T-helper 1 cell (primary cell): ENCODE data around the gene PPFIBP2.
"Not testable (repeated sequence)": the region's sequence is repeated elsewhere in the genome, so short reads cannot be mapped to it uniquely, and the experiment has no call there.

Experiments
- DNase-seq, 5 donors: peaks; one replicate each; pipeline ENCODE4 v3.0.0-alpha.2; 2012 to 2020

The PPFIBP2 gene

DNA sequence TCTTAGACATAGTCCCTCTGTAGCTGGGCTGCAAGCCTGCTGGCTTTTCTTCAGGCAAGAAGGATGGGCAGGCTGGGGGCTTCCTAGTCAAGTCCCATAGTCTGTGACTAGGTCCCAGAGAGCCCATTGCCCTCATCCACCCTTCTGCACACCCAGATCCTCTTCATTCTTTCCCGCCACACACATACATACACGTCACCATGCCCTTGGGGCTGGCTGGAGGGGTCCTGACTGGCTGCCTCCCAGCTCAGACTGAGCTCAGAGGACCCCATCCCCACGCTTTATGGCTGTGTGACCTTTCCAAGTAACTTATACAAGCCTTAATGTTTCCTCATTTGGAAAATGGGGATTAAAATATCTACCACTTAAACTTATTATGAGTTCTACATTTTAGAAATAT, 13.5 kb upstream of the PPFIBP2 start:
- DNase-seq: no peak

DNA sequence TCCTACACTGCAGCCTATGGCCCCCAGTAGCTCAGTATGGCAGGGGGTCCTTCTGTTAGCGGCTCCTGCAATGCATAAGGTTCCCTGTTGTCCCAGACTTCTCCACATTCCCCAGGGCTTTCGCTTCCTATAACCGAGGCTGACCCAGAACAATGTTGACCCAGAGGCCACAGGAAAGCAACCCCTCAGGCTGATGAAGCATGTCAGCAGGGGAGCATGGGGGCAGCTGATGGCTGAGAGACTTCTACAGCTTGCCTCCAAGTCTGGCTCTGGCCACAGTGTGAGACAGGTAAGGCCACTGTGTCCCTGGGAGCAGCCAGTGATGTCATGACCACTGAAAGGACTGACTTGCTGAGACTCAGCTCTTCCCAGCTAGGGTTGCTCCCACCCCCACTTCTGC, 12.5 kb upstream of the PPFIBP2 start:
- DNase-seq: no peak

DNA sequence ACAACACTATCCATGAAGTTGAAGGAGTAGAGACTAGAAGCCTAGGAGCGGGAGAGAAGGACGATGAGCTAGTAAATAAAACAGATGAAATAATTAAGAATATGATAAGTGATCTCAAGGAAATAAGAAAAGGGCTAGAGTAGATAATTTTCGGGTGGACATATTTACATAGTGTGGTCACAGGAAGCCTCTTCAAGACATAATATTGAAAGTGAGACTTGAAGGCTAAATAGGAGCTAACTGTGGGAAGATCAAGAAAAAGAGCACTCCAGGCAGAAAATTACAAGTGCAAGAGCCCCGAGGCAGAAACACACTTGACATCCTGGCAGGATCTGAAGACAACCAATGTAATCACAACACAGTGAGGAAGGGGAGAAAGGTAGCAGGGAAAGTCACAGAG, 11.9 kb upstream of the PPFIBP2 start:
- DNase-seq: no peak

DNA sequence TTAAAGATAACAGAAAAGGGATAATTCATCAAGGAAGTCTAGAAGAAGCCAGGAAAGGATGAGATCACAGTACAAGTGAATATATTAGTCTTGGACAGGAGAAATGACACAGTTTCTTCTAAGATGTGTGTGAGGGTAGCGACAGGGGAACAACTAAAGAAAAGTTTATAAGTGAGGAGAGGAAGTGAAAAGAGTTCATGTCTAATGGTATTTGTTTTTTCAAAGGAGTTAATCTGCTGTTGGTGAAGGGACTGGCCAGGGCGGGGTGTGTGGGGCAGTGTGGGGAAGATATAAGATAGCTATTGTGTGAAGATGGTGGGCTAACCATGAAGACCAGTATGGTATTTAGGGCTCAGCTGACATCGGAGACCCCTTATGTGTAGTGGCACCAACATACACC, 7.6 kb upstream of the PPFIBP2 start:
- DNase-seq: no peak

DNA sequence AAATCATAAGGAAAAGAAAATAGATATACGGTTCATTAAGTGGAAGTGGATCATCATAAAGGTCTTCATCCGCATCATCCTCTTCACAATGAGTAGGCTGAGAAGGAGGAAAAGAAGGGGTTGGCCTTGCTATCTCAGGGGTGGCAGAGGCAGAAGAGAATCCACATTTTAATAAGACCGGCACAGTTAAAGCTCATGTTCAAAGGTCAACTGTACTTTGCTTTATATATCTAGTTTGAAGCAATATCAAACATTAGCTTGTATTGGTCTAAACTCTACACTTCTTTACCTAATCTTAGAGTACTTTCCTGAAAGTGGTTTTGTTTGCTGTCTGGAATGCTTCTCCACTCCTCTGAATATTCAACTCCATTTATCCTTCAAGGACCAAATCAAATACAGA, 5.7 kb upstream of the PPFIBP2 start:
- DNase-seq: no peak

DNA sequence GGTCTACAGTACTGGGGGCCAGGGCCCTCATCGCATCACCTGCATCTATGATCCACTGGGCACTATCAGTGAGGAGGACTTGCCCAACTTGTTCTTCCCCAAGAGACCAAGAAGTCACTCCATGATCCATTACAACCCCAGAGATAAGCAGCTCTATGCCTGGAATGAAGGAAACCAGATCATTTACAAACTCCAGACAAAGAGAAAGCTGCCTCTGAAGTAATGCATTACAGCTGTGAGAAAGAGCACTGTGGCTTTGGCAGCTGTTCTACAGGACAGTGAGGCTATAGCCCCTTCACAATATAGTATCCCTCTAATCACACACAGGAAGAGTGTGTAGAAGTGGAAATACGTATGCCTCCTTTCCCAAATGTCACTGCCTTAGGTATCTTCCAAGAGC, 3.8 kb upstream of the PPFIBP2 start:
- DNase-seq: no peak

DNA sequence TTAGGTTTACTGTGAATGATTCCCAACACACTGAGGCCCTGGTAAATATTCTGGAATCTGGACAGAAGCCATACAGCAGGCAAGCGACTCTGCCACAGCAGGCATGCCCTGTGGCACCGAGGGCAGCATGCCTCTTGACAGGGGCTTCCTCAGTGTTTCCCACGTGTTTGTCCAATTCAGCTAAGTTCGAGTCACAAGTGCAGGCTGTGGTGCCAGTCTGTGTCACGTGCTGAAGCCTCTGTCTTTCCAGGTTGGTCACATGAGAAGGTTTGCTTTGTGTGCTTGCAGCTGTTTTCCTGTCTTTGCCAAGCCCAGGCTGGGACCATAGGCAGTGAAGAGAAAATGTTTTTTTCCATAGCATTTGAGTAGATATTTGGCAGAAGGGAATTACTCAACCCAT, 2.4 kb upstream of the PPFIBP2 start:
- no peak for DNase-seq

DNA sequence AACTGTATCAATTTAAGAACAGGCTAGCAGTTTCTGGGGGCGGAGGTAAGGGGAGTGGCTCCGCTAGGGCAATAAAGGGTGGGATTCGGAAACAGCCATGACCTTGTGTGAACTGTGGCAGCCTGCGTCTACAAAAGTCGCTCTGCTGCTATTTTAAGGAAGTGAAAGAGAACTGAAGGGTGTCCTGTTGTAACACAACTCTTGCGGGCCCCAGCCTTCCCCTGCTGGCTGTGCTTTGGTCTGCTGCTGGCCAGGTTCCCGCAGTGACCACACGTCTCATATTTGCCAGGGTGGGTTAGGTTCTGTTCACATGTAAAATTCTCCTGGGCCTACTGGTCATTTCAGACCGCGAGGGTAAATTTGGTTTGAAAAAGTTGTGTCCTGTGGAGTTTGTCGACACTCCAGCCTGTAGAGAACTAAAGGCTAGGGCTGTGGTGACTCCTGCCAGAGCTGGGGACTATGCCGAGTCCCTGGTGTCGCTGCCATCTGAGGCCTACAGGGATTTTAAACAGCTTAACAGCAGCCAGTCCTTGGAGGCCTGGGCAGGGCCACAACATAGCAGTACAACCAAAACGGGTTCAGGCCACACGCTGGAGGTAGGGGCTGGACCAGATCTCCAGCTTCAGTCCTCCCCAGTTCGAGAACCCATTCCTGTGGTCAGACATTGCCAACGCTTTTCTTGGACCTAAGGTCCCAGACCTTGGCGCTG, 1.1 kb upstream of the PPFIBP2 start:
- DNase-seq: peak in 1 of 5 donors; percentile 4

DNA sequence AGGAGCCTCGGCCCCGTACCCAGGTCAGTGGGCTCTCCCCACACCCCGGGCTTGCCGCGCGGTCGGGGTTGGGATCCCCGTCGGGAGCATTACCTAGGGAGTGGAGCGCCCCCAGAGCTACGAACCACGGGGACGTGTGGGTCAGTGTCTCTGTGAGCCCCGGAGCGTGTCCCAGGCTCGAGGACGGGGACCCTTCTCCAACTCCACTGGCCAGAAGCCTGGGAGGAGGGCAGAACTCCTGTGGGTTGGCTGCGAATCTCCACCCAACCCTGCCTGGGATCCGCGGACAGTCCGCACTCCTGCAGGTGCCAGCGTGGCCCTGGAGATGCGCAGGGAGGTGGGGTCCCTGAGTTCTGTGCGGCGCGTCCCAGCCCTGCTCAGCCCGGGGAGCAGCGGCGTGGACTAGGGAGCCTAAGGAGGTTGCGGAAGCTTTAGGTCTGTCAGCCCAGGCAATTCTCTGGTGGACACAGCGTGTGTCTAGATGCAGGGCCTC, 346 bp downstream of the PPFIBP2 start:
- DNase-seq: peak in 1 of 5 donors; percentile 13

DNA sequence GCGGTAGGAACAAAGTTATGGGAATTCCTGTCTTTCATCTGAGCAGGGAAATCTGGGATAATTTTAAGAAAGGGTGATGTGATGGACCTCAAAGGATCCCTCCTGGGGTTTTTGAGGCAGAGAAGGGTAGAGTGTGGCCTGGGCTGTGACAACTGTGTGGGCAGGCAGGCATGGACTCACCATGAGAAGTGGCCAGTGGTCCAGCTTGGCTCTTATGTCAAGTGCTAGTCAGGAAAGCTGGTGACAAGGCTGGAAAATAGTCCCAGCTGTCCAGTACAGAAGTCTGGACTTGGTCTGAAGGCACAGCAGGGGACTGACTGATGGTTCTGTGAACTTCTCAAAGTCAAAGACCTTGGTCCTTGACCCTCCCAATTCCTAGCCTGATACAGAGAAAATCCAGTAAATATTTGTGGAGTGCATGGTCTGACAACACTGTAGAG, 1.7 kb downstream of the PPFIBP2 start:
- DNase-seq: no peak

DNA sequence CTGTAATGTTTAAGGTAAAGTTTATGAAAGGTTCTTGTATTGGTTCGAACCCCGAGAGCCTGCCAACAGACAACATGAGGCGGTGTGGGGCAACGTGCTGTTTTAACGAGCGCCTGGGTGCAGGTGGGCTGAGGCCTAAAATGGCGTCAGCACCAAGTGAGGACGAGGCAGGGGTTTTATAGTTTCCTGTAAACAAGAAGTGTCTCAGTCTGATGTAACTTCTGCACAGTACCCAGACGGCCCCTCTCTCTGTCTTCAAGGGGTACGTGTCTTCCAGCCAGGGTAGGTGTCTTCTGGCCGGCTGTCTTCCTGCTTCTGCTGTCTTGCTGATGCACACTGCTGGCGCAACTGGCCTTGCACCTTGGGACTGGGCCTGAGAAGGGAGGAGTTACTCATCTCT, 2.7 kb downstream of the PPFIBP2 start:
- no peak for DNase-seq

DNA sequence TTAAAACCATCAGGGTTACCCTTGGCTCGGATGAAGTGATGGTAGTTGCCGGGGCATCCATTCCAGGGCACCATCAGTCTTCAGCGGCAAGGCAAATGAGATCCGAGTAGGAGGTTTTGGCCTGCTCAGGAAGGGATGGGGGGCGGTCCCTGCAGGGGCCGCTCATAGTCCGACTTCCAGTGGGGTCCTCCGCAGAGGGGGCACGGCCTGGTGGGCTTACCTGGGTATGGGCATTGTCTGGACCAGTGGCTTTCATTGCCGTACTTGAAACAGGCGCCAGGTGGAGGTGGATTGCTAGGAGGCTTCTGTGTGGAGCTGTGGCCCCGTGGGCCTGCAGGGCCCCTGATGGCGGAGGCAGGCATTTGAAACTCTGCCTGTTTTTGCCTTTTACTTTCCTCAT, 3.9 kb downstream of the PPFIBP2 start:
- DNase-seq: not testable (repeated sequence)

DNA sequence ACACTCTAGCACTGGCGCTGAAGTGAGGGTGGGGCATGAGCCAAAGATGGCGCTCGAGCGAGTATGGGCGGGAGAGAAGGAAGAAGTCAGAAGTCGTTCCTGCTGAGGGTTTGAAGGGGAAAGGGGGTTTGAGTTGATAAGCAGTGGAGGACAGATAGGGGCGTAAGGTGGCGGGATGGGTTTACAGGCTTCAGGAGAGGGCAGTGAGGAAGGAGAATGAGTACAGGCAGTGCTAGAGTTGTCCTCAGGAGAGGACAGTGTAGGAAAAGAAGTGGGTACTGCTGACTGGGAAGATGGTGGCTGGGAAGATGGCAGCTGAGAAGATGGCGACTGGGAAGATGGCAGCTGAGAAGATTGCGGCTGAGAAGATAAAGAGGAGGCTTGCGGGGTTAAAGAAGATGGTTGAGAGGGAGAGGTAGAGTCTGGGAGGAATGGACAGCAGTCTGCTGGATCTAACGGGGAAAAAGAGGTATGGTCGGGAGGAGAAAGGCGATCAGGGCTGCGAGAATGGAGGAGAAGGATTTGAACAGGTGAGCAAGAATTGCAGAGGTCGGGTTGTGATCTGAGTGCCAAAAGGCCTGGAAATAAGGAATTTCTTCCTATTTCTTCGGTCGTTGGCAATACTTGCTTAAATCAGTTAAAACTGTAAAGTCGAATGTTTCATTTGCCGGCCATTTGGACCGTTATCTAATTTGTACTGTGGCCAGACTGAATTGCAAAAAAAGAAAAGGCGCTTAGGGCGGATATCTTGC, 5.2 kb downstream of the PPFIBP2 start:
- DNase-seq: no peak

DNA sequence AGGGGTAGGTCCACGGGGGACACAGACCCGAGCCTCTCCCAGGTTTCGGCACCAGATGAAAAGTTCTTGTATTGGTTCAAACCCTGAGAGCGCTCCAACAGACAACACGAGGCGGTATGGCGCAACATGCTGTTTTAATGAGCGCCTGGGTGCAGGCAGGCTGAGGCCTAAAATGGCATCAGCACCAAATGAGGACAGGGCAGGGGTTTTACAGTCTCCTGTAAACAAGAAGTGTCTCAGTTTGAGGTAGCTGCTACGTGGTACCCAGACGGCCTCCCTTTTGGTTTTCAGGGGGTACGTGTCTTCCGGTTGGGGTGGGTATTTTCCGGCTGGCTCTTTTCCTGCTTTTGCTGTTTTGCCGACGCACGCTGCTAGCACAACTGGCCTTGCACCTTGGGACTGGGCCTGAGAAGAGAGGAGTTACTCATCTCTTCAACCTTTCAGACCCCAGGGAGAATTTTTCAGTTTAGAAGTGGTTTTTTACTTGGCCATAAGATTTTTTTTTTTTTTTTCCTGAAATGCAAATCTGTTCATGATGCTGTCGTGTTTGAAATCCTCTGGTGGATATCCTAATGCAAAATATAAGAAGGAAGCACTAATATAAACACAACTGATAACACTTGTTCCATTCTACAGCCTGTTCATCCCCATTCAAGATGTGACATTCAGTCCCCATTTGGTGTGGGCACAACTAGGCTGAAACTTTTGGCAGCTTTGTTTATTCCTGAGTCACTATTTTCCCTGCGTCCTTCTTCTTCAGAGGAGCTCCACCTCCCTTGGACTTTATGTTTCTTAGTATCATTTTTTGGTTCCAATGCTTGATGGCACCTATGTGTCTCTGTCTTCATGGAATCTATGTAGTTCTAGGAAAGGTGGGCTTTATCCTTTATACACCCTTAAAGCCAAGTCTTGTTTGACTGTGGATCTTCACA, 6.5 kb downstream of the PPFIBP2 start:
- DNase-seq: no peak

DNA sequence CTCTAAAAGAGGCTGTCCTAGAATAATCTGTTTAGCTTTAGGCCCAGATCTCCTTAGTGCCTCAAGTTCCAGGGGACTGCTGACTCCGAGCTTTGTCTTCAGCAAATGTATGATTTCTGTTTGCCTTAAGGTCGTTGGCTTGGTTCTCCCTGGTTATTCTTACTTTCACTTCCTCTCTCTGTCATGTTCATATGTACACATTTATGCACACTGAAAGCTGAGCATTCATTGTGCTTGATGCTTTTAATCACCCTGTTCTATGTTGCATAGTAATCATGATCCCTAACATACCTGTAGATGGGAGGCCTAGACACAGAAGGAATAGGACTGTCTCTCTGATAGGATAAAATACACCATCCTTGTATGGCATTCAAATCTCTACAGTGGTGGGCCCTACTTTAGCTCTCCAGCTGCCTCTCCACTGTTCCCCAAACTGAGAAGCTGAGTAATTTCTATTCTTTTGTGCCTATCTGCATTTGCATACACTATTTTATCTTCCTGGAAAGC, 7.2 kb downstream of the PPFIBP2 start:
- peak in 1 of 5 donors; percentile 10 for DNase-seq

DNA sequence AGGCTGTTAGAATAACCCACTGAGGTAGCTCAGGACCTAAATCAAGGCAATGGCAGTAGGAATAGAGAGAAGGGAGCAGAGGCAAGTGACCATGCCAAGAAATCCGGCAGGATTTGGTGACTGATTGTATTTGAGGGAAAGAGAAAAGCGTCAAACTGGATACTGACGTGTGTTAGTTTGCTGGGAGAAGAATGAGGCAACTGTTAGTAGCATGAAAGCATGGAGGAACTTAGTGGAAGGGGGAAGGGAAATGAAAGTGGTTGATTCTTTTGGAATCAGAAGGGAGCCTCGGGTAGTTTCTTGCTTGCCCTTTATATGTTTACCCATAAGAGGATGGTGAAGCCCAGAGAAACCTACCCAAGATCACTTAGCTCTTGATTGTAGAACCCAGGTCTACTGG, 8.3 kb downstream of the PPFIBP2 start:
- no peak for DNase-seq

DNA sequence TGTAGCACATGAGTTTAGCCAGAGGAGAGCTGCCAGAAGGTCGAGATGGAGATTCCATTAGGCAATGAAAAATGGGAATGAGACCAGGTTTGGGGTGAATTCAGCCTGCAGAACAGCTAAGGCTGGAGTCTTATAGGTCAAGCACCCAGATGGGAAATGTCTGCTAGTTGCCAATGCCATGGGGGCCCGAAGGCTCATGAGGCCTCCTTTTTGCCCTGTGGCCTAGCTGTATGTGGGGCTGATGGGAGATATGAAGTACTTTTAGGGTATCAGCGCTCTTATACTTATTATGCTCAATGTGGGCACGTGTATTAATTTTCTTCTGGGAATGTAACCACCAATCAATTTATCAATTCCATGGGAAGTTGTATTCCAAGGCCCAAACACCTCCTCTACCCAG, 8.7 kb downstream of the PPFIBP2 start:
- DNase-seq: no peak

DNA sequence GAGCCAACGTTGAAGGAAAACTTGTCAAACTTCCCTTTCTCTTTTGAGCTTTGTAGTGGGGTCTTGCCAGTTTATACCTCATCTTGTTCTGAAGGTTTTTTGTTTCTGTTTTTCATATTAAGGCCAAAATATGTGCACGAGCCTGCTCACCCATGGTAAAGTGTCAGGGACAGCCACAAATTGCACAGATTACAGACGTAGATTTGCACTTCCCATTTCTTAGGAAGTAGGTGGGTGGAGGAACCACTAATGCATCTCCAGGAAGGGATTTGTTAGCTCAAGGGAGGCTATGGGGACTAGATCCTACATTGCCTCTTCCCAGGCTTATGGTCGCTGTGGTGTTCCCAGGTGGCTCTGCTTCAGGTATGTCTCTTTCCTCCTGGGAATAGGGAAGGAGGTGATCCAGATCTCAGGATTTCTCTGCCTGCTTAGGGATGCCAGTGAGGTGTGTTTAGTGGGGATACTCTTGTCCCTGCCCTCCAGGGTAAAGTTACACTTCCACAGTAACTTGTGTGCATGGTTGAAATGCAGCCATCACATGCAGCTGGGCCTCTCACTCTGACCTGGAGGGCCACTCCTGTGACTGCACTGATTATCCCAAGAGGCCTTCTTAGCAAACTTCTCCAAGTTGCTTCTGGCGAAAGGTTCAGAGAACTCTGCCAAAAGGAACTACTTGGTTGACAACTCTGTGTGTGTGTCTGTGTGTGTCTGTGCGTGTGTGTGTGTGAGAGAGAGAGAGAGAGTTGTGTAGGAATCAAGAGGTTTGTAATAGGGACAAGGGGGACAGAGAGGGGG, 9.8 kb downstream of the PPFIBP2 start:
- DNase-seq: no peak

DNA sequence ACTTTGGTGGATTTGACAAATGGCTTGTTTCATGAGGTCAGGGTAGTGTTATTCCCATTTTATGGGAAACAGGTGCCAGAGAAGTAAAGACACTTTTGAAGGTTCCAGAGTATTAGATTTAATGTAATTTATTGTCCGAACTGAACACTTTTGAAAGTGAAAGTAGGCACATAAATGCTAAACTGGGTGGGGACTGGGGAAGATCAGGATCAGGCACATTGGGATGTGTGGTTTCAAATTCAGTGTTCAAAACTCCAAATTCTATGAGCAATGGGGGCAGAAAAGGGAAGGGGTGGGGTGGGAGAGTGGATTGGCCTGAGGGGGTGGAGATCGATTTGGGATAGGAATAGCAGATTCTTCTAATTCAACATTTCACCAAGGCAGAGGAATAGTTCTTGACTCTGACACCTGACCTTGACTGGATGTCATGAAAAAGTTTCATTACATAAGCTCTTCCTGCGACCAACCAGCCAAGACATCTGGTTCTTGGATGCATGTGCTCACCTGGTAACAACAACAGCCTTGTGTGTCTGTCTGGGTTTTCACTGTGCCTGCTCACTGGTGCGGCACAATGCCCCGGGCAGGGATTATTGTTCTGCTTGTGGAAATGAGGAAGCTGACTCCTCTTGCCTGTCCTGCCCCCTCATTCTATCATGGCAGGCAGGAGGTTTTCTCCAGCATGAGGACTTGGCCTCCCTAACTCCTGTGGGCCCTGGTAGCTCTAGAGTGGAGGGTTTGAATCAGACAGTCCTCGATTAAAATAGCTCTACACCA, 10.8 kb downstream of the PPFIBP2 start:
- no peak for DNase-seq

DNA sequence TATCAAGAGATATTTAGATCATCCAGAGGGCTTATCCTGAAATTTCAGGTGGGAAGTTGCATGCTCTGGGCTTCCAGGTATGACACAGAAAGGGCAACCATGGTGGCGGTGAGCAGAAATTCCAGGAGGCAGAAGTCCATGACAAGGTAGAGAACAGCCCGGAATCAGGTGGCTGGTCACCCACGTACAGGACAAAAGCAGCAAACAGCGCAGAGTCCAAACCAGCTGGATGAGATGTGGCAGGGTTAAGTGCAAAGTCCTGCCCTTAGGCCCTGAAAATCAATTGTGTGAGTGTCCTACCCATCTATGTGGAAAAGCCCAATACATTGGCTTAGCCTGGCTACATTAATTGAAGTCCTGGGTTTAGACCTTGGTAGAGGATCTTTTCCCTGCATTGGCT, 11.6 kb downstream of the PPFIBP2 start:
- no peak for DNase-seq

DNA sequence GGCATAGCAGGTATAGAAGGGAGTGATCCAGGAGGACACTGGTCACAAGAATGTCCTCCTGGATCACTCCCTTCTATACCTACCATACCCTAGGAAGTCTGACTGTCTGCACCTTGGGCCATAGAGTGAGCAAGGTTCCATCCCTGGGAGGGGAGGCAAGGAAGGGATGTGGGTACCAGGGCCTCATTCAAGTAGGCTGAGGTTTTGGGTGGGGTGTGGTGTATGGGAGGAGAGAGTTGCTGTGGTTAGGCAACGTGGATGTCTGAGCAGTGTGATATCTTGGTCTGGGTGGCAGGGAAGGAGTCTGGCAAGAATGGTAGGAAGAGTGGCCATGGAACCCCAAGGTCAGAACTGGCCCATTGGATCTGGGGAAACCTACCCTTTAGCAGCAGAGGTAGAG, 13.2 kb downstream of the PPFIBP2 start:
- peak in 2 of 5 donors; percentile 29 to 65 for DNase-seq
